NCI-H446 (cell line): ENCODE results near the gene SCUBE1.
A peak's percentile ranks its signal among the peaks of the same experiment; 100 is the strongest.

Source experiments
- DNase-seq, 2 experiments: peaks; one replicate each; lab custom pipeline; 2025; lab: John Stamatoyannopoulos, UW

The SCUBE1 gene

GRCh38 chr22:43213051-43213450 lies 130.1 kb downstream of the SCUBE1 start:
- no peak for DNase-seq

- no peak for DNase-seq
Observed at GRCh38 chr22:43212434-43212952, 130.7 kb downstream of the SCUBE1 start.

GRCh38 chr22:43211941-43212433 lies 131.2 kb downstream of the SCUBE1 start:
- DNase-seq, result no peak

DNA sequence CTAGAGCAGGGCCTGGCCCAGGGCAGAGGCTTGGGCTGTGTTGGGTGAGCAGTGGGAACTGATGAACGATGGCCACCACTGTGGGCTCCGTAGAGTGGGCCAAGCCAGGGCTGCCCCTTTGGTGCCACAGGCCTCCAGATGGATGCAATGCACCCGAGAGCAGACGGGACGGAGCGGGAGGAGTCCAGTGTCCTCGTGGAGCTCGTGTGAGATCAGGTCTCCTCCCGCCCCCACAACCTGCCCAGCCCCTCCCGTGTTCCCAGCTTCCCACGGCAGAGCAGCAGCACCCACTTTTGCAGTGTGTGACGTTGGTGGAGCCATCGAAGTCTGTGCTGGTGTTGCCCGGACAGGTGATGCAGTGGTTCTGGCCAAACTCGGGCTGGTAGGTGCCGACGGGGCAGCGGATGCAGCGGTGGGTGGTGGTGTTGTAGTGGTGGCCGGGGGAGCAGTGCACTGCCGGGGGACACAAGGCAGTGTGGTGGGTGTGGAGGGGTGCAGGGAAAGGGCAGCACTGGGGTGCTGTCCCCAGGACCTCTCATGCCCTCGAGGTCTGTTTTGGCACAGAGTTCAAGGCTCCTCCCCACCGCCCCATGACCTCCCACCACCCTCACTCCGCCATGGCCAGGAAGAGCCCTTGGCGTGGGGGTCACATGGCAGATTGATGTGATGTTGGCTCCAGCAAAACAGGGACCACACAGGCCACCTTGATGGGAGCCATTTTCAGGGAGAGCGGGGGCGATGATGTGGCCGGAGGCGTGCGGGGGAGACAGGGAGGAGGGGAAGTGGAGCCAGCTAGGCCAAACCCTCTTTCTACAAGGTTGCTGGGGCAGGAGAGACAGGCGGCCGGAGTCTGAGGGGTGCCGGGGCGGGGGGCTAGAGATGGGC lies 132.3 kb downstream of the SCUBE1 start:
- DNase-seq, result no peak

DNA sequence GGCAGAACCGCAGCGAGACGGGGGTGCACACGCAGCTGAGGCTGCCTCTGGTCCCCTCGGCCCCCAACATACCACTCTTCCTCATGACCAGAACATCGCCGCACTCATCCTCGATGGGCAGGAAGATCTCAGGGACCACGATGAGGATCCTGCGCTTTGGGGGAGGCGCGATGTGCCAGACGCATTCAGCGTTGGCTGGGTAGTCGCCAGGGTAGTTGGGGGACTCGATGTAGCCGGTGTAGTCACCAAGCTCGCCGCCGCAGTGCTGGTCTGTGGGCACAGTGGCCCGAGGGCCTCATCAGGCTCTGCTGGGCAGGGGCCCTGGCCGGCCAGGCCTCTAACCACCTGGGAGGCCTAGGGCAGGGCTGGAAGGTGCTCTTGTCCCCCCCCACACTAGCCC lies 133.2 kb downstream of the SCUBE1 start:
- DNase-seq, result no peak

- no peak for DNase-seq
Observed at GRCh38 chr22:43209523-43209890, 133.7 kb downstream of the SCUBE1 start.

- no peak for DNase-seq
Observed at GRCh38 chr22:43208703-43209522, 134.3 kb downstream of the SCUBE1 start.

DNA sequence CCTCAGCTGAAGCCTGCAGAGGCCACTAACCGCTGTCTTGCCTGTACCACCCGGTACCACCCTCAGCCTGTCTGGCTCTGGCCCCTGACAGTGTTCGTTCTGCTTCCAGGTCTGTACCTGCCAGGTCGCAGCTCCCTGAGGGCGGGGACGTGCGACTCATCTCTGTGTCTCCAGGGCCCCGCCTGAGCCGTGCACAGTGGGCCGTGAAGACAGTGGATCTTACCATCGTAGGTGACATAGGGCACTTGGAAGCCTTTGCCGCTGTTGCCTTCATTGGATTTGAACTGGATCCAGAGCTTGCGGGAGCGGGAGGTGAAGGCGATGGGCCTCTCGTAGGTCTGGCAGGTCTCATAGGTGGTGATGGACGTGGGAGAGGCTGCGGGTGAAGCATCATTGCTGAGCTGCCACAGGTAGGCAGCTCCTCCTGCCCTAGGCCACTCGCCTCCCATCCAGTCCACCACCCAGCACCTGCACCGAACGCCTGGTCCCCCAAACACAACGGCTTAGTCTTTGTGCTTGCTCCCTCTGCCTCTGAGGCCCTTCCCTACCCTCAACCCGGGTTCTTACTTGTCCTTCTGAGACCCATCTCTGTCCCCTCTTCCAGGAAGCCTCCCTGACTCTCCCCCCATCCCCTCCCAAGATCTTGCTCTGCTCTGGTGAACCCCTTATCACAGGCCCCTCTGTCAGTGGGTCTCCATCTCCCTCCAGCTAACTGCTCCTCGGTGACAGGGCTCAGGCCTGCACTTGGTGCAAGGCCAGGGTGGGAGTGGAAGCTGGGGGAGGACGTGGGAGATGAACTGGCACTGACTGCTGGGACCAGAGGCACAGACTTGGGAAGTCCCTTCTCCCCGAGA lies 135.1 kb downstream of the SCUBE1 start:
- no peak for DNase-seq

- no peak for DNase-seq
Observed at GRCh38 chr22:43207386-43207785, 135.8 kb downstream of the SCUBE1 start.

- no peak for DNase-seq
Observed at GRCh38 chr22:43206509-43207161, 136.5 kb downstream of the SCUBE1 start.

- no peak for DNase-seq
Observed at GRCh38 chr22:43205748-43206508, 137.2 kb downstream of the SCUBE1 start.

DNA sequence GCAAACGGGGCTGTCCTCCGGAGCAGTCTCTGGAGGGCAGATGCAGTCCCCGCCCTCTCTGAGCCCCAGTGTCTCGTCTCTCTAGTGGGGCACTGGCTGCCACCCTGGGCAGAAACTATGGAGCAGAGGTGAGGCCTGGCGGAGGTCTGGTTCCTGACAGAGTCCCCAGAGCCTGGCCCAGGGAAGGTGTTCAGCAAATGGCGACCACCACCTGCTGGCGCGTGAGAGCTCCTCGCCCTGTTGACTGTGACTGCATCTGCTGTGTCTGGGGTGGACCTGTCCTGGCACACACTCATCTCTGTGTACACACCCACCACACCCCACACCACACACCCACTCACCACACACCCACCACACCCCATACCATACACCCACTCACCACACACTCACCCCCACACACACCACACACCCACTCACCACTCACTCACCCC lies 137.9 kb downstream of the SCUBE1 start:
- no peak for DNase-seq

DNA sequence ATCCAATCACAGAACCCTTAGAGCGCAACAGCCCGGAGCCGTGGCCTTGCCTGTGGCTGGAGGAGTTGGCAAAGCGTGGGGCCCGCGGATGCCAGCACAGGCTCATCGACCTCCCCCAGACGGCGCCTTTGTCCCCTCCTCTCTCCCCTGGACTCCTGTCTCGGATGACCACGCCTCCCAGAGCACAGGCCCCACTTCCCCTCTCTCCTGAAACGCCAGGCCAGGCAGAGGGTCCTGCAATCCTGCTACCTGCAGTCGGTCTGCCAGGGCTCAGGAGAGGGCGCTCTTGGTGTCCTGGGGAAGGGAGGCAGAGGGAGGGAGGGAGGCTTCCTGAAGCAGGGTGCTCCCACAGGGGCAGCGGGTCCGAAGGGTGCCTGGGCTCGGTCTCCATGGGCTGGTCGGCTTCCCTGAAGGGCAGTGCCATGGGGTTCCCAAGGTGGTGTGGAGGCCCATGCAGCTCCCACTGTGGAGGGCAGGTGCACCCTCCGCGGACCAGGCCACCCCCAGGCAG lies 139.6 kb downstream of the SCUBE1 start:
- no peak for DNase-seq

DNA sequence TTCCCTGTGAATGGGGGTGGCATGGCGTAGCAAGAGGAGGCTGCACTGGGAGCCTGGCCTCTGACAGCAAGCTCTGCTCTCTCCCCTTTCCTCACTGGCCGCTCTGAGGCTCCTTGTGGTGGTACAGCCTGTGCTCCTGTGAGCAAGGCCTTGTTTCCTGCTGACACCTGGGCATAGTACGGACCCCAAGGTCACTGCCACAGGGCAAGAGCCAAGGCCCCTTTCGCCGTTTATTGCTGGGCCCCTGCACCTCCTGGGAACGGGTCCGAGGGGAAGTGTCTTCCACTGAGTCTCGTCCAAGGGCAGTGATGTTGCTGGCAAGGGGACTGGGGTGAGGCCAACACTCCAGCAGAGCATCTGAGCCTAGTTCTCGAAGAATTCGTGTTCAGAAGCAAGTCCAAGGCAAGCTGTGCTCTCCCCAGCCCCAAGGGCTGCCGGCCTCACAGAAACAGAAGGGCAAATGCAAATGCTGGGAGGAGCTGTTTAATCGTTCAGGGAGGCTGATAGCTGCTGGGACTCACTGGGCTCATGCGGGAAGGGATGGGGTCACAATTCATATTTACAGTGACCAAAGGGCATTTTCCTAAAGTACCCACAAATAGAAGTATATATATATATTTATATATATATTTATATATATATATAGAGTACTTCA lies 140.3 kb downstream of the SCUBE1 start:
- DNase-seq, result no peak

DNA sequence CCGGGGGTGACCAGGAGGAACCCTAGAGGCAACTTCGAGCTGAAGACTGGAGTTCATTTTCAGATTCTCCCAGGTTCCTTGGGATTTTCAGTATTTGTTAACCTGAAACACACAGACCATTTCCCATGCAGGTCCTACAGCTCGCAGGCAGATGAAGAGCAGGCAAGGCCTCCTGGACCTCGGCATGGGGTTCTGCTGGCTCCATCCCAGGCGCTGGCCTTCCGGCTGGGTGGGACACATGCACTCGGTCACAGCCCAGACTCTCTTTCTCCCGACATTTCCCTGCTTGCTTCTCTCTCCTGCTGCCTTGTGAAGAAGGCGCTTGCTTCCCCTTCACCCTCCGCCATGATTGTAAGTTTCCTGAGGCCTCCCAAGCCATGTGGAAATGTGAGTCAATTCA lies 140.8 kb downstream of the SCUBE1 start:
- no peak for DNase-seq

DNA sequence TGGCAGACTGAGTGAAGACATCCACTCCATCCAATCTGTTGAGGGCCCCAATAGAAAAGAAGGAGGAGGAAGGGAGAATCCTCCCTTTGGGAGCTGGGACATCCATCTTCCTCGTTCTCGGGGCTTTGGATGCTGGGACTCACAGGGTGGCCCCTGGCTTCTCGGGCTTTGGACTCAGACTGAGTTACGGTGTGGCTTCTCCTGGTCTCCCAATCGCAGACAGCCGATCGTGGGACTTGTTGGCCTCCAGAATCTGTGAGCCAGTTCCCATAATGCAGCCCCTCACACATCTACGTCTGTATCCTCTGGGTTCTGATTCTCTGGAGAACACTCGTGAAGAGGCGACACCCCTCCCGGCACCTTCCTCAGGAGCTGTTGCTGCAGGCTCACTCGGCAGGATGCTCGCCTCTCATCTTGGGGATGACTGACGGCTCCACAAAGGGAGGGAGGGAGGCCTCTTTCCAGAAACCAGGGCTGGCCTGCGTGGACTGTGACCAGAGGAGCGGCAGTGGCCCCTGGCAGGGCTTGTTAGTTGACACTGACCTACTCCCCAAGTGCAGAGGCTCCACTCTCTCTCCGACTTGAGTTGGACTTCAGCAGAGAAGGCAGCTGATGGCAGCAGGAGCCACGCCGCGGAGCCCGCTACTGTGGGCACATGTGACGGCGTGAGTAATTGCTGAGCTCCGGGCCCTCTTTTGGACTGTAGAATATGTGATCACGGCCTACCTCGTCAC lies 141.5 kb downstream of the SCUBE1 start:
- no peak for DNase-seq

DNA sequence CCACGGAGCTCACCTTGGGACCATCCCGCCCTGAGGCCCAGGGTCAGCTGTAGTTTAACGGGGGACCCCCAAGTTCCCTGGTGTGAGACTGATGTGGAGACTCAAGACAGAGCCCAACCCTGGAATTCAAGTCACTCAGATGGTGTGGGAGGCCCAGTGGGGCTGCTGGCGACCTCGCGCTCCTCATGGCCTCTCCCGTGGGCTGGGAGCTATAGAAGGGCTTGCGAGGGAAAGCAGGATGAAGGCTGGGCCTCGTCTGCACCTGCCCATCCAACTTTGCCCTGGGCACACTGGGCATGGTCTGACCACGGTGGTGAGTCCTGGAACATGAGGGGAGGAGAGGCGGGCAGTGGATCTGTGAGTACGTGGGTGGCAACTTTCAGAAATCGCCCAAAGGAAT lies 142.6 kb downstream of the SCUBE1 start:
- DNase-seq, result no peak

DNA sequence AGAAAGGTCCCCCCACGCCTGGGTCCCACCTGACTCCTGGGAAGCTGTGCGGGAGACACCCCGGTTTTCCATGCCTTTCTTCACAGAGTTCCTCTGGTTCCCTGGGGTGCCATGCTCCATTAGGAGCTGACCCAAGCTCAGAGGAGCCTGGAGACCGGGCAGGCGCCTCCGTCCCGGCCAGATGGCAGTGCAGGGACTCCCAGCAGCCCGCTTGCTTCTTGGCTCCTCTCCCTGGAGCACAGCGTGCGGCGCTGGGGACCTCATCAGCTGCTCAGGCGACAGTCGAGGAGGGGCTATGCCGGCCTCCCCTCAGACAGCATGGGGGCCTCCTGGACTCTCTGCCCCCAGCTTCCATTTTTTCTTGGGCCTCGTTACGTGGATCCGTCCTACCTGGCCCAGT lies 143.1 kb downstream of the SCUBE1 start:
- peak in 1 of 2 experiments; percentile 26 for DNase-seq

DNA sequence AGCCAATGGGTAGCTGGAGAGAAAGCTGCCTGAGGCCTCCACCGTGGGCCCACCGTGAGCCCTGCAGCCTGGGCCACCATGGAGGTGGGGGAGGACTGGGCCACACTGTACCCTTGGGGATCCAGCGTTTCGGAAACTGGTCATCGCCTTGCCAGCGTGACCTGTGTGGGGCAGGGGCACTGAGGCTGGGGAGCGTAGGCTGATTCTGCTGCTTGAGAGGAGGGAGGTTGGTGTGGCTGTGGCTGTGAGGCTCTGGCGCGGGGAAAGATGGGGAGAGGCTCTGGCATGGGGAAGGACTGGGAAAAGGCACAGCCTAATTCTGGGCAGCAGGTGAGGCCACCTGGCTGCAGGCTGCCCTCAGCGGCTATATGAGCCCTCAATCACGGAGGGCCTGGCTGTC lies 143.6 kb downstream of the SCUBE1 start:
- DNase-seq, result no peak
